Measurements from ENCODE around the gene ELFN2. TPM values are rescaled to one million over a fixed set of nuclear protein-coding genes. Genes with fewer than 3 reads are reported as not detected.

ELFN2 gene
- polyA plus RNA-seq, 1 experiment, result 2.6 TPM

- DNase-seq (ENCODE audit: low read depth, low spot score), result no peak
- H3K27ac ChIP-seq (ENCODE audit: low read depth, low read length), result no peak overlapping the region
- no peaks in the 10 kb centered on the region; the same call in 1 of the 2 replicates for H3K9me3 ChIP-seq (ENCODE audit: control insufficient read depth, insufficient read depth, low read length)
- H3K4me3 ChIP-seq (ENCODE audit: low read depth, low read length), result no peak overlapping the region
- no peak for TF ChIP-seq CTCF (IDR thresholded peaks at IDR 0.05; ENCODE audit: low read depth, low read length)
- POLR2A ChIA-PET, result interaction anchor here (0.7 kb wide), 1 partner anchor 65 kb away, joined by 7 read pairs; no protein-coding TSS in a partner anchor
- CTCF ChIA-PET, result interaction anchor here (0.8 kb wide), 1 partner anchor 147 kb away, joined by 3 read pairs; no protein-coding TSS in a partner anchor
- H3K27me3 ChIP-seq (ENCODE audit: control insufficient read depth, insufficient read depth, low read length), result no peaks in the 10 kb centered on the region
These were observed 20.6 kb downstream of the ELFN2 start for GRCh38 chr22:37406441-37407235.

GRCh38 chr22:37404091-37404490, 23.2 kb downstream of the ELFN2 start:
- Histone ChIP-seq H3K27me3 (ENCODE audit: control insufficient read depth, insufficient read depth, low read length) (no peaks in the 10 kb centered on the region), H3K9me3 (ENCODE audit: control insufficient read depth, insufficient read depth, low read length) (no peaks in the 10 kb centered on the region; the same call in 1 of the 2 replicates), H3K27ac (ENCODE audit: low read depth, low read length) (no peak overlapping the region), H3K4me3 (ENCODE audit: low read depth, low read length) (no peak overlapping the region)
- ChIA-PET CTCF (no interaction called here), POLR2A (no interaction called here)
- no peak for DNase-seq (ENCODE audit: low read depth, low spot score)
- no peak for TF ChIP-seq CTCF (IDR thresholded peaks at IDR 0.05; ENCODE audit: low read depth, low read length)

- Histone ChIP-seq H3K27me3 (ENCODE audit: control insufficient read depth, insufficient read depth, low read length) (peaks cover 2% of the 10 kb centered on the region), H3K27ac (ENCODE audit: low read depth, low read length) (no peak overlapping the region), H3K9me3 (ENCODE audit: control insufficient read depth, insufficient read depth, low read length) (no peaks in the 10 kb centered on the region), H3K4me3 (ENCODE audit: low read depth, low read length) (no peak overlapping the region)
- DNase-seq (ENCODE audit: low read depth, low spot score), result no peak
- no peak for TF ChIP-seq CTCF (IDR thresholded peaks at IDR 0.05; ENCODE audit: low read depth, low read length)
- ChIA-PET POLR2A (no interaction called here), CTCF (no interaction called here)
These were observed 23.9 kb downstream of the ELFN2 start for GRCh38 chr22:37403267-37403960.

GRCh38 chr22:37402184-37402506, 25.1 kb downstream of the ELFN2 start:
- Histone ChIP-seq H3K27ac (ENCODE audit: low read depth, low read length) (no peak overlapping the region), H3K4me3 (ENCODE audit: low read depth, low read length) (no peak overlapping the region), H3K27me3 (ENCODE audit: control insufficient read depth, insufficient read depth, low read length) (peaks cover 9% of the 10 kb centered on the region), H3K9me3 (ENCODE audit: control insufficient read depth, insufficient read depth, low read length) (no peaks in the 10 kb centered on the region)
- ChIA-PET CTCF (interaction anchor here (0.6 kb wide), 1 partner anchor 29 kb away, joined by 3 read pairs; no protein-coding TSS in a partner anchor), POLR2A (no interaction called here)
- TF ChIP-seq CTCF (IDR thresholded peaks at IDR 0.05; ENCODE audit: low read depth, low read length), result no peak
- DNase-seq (ENCODE audit: low read depth, low spot score), result no peak
